ENCODE results near the gene OR10R2.

Gene OR10R2

GRCh38 chr1:158491316-158491715, 19.3 kb downstream of the OR10R2 start:
- no peak for DNase-seq (ENCODE audit: low read depth in 1 of 2, low spot score in 1 of 2)
- no peaks in the 10 kb centered on the region for H3K27me3 ChIP-seq (ENCODE audit: insufficient read depth, poor library complexity, severe bottlenecking)
- H3K27ac ChIP-seq (replicated peaks) = no peak overlapping the region
- no peak overlapping the region for H3K4me3 ChIP-seq (replicated peaks; ENCODE audit: insufficient read depth, low read length)
- TF ChIP-seq REST (IDR thresholded peaks at IDR 0.05; ENCODE audit: insufficient replicate concordance, low read depth) (no peak), GABPA (IDR thresholded peaks at IDR 0.05; ENCODE audit: low read depth) (no peak), SPI1 (IDR thresholded peaks at IDR 0.05; ENCODE audit: borderline replicate concordance, low read depth) (no peak)

GRCh38 chr1:158493054-158493453, 21.0 kb downstream of the OR10R2 start:
- H3K27ac ChIP-seq (replicated peaks) = no peak overlapping the region

GRCh38 chr1:158494796-158495195, 22.8 kb downstream of the OR10R2 start:
- no peak overlapping the region for H3K27ac ChIP-seq (replicated peaks)
- no peak overlapping the region for H3K4me3 ChIP-seq (replicated peaks; ENCODE audit: insufficient read depth, low read length)
- no peaks in the 10 kb centered on the region for H3K27me3 ChIP-seq (ENCODE audit: insufficient read depth, poor library complexity, severe bottlenecking)
- TF ChIP-seq CTCF (IDR thresholded peaks at IDR 0.05; ENCODE audit: insufficient read depth, low read length) = no peak
- TF ChIP-seq GABPA (IDR thresholded peaks at IDR 0.05; ENCODE audit: low read depth) = no peak
- TF ChIP-seq POLR2AphosphoS5 (IDR thresholded peaks at IDR 0.05; ENCODE audit: low read depth) = no peak
- no peak for TF ChIP-seq REST (IDR thresholded peaks at IDR 0.05; ENCODE audit: insufficient replicate concordance, low read depth)
- no peak for TF ChIP-seq SPI1 (IDR thresholded peaks at IDR 0.05; ENCODE audit: borderline replicate concordance, low read depth)
- no peak for DNase-seq (ENCODE audit: low read depth in 1 of 2, low spot score in 1 of 2)

More at GRCh38 chr1:158493054-158493453, 21.0 kb downstream of the OR10R2 start:
- TF ChIP-seq REST (IDR thresholded peaks at IDR 0.05; ENCODE audit: insufficient replicate concordance, low read depth) (no peak), GABPA (IDR thresholded peaks at IDR 0.05; ENCODE audit: low read depth) (no peak), SPI1 (IDR thresholded peaks at IDR 0.05; ENCODE audit: borderline replicate concordance, low read depth) (no peak), POLR2AphosphoS5 (IDR thresholded peaks at IDR 0.05; ENCODE audit: low read depth) (no peak)
- Histone ChIP-seq H3K27me3 (ENCODE audit: insufficient read depth, poor library complexity, severe bottlenecking) (no peaks in the 10 kb centered on the region), H3K4me3 (replicated peaks; ENCODE audit: insufficient read depth, low read length) (no peak overlapping the region)
- DNase-seq (ENCODE audit: low read depth in 1 of 2, low spot score in 1 of 2) = no peak

GRCh38 chr1:158496374-158496773, 24.4 kb downstream of the OR10R2 start:
- TF ChIP-seq SPI1 (IDR thresholded peaks at IDR 0.05; ENCODE audit: borderline replicate concordance, low read depth) (no peak), CTCF (IDR thresholded peaks at IDR 0.05; ENCODE audit: insufficient read depth, low read length) (peak; percentile 8), REST (IDR thresholded peaks at IDR 0.05; ENCODE audit: insufficient replicate concordance, low read depth) (no peak), GABPA (IDR thresholded peaks at IDR 0.05; ENCODE audit: low read depth) (no peak)
- Histone ChIP-seq H3K4me3 (replicated peaks; ENCODE audit: insufficient read depth, low read length) (no peak overlapping the region), H3K27me3 (ENCODE audit: insufficient read depth, poor library complexity, severe bottlenecking) (no peaks in the 10 kb centered on the region), H3K27ac (replicated peaks) (no peak overlapping the region)
- DNase-seq (ENCODE audit: low read depth in 1 of 2, low spot score in 1 of 2) = peak in 1 of 2 experiments; percentile 21
